HepG2 (cell line): ENCODE results near the gene VAV2. TPM values are rescaled to one million over a fixed set of nuclear protein-coding genes. Genes with fewer than 3 reads are reported as not detected.

Source experiments
- ADNP ChIP-seq: sonication (generic); formaldehyde crosslinking; IDR thresholded peaks from 2 replicates; pipeline ENCODE4 v1.4.0; 2020; ENCODE audit warnings: missing genetic modification reagents
- AHR ChIP-seq: IDR thresholded peaks from 2 replicates; pipeline ENCODE4 v1.6.1; 2018; ENCODE audit warnings: missing genetic modification reagents, missing compliant biosample characterization
- CHCHD3 ChIP-seq: sonication (generic); formaldehyde crosslinking; IDR thresholded peaks from 2 replicates; pipeline ENCODE4 v1.8.0; 2022; ENCODE audit warnings: mild to moderate bottlenecking, missing genetic modification reagents, moderate library complexity
- MEIS1 ChIP-seq: sonication (generic); formaldehyde crosslinking; IDR thresholded peaks from 2 replicates; pipeline ENCODE4 v1.9.0; 2021; ENCODE audit warnings: mild to moderate bottlenecking, missing genetic modification reagents, moderate library complexity, borderline replicate concordance
- MIER3 ChIP-seq: IDR thresholded peaks from 2 replicates; pipeline ENCODE4 v1.6.1; 2016; ENCODE audit warnings: missing compliant biosample characterization, borderline replicate concordance
- NR2C2 ChIP-seq: sonication (generic); formaldehyde crosslinking; IDR thresholded peaks from 2 replicates; pipeline ENCODE4 v1.4.0; 2020; ENCODE audit warnings: missing genetic modification reagents, mild to moderate bottlenecking, moderate library complexity, borderline replicate concordance
- PHF8 ChIP-seq: sonication (generic); formaldehyde crosslinking; IDR thresholded peaks from 2 replicates; pipeline ENCODE4 v1.5.0; 2020; ENCODE audit warnings: missing genetic modification reagents
- RAD51 ChIP-seq: fragments of 450-650 bp; IDR thresholded peaks from 2 replicates; pipeline ENCODE4 v1.6.1; 2016; ENCODE audit warnings: borderline replicate concordance
- SAFB2 ChIP-seq: sonication (generic); formaldehyde crosslinking; IDR thresholded peaks from 2 replicates; pipeline ENCODE4 v1.5.1; 2020; ENCODE audit warnings: missing genetic modification reagents, low read depth, mild to moderate bottlenecking, borderline replicate concordance
- ZFP36L2 ChIP-seq: sonication (generic); formaldehyde crosslinking; IDR thresholded peaks from 2 replicates; pipeline ENCODE4 v1.4.0; 2020; ENCODE audit warnings: missing genetic modification reagents
- ZNF24 ChIP-seq: fragments of 450-650 bp; IDR thresholded peaks from 2 replicates; pipeline ENCODE4 v1.6.1; 2017; ENCODE audit warnings: antibody characterized with exemption, mild to moderate bottlenecking
- ZNF589 ChIP-seq: sonication (generic); formaldehyde crosslinking; conservative IDR thresholded peaks from 2 replicates; pipeline ENCODE4 v1.8.0; 2022; ENCODE audit warnings: mild to moderate bottlenecking, moderate library complexity, missing genetic modification reagents
- ZNF670 ChIP-seq: sonication (generic); formaldehyde crosslinking; IDR thresholded peaks from 2 replicates; pipeline ENCODE4 v1.8.0; 2022; ENCODE audit warnings: mild to moderate bottlenecking, missing genetic modification reagents, borderline replicate concordance
- polyA plus RNA-seq, 8 experiments: library from polyadenylated mRNA; depleted of rRNA in 3 of 8; stranded (reverse) in 7 of 8; unstranded in 1 of 8; fragments of >200 nt; fragmentation: Illumina TruSeq in 4 of 8; extraction: Trizol in 4 of 8; gene quantifications; 2 replicates each; pipeline versions ENCODE4 v1.2.1 to v1.2.3, GENCODE V29; 2011 to 2016; ENCODE audit warnings: low read depth in 4 of 8, missing spikeins in 1 of 8, mixed read lengths in 1 of 8; ENCODE audit not compliant: insufficient read depth in 1 of 8
- total RNA-seq, 5 experiments: library from RNA; depleted of rRNA; stranded (reverse); fragments of >200 nt; fragmentation: Illumina TruSeq; extraction: Trizol; gene quantifications; 2 replicates each; pipeline ENCODE4 v1.2.3, GENCODE V29; 2016; ENCODE audit warnings: low read depth in 1 of 5
- TF ChIP-seq, protein P1 (sequence below): sonication (generic); formaldehyde crosslinking; IDR thresholded peaks from 2 replicates; pipeline ENCODE4 v1.4.0; 2020; ENCODE audit warnings: missing genetic modification reagents, borderline replicate concordance
- TF ChIP-seq, protein P2 (sequence below): sonication (generic); formaldehyde crosslinking; IDR thresholded peaks from 2 replicates; pipeline ENCODE4 v1.4.0; 2020; ENCODE audit warnings: missing genetic modification reagents, borderline replicate concordance
- TF ChIP-seq, protein P3 (sequence below): sonication (generic); formaldehyde crosslinking; IDR thresholded peaks from 2 replicates; pipeline ENCODE4 v1.8.0; 2023; ENCODE audit warnings: mild to moderate bottlenecking, missing genetic modification reagents
- TF ChIP-seq, protein P4 (sequence below): sonication (generic); formaldehyde crosslinking; IDR thresholded peaks from 2 replicates; pipeline ENCODE4 v1.4.0; 2020; ENCODE audit warnings: missing genetic modification reagents, borderline replicate concordance
- TF ChIP-seq, protein P5 (sequence below): IDR thresholded peaks from 2 replicates; pipeline ENCODE4 v1.6.1; 2016; ENCODE audit warnings: mild to moderate bottlenecking, missing biosample characterization, missing genetic modification reagents

Gene VAV2
- total and polyA plus RNA-seq, 2 of the 13 experiments (the other 11 are each of a cell fraction or from before 2014, with no cell fraction given), result 22.5 to 22.9 TPM

DNA sequence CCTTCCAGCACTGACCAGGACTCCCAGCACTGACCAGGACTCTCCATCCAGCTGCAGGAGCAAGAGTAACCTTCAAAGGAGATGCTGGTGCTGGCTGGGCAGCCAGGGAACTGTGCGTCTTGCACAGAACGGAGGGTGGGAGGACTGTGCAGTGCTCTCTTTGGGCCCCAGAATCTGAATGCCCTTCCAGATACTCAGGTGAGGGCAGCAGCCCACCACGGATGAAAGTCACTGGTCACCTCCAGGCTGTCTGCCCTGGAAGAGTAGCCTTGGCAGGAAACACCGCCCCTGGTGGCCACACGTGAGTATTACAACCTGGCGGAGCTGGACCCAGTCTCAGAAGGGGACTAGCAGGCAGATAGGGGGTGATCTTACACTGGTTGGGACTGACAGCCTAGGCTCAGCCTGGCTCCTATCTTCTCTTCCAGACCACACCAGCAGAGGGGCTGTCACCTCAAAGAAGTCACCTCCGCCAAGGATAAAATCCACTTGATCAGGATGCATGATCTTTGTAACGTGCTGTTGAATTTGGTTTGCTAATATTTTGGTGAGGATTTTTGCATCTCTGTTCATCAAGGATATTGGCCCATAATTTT lies 249.2 kb downstream of the VAV2 start (continued):
- TF ChIP-seq, protein P1, sequence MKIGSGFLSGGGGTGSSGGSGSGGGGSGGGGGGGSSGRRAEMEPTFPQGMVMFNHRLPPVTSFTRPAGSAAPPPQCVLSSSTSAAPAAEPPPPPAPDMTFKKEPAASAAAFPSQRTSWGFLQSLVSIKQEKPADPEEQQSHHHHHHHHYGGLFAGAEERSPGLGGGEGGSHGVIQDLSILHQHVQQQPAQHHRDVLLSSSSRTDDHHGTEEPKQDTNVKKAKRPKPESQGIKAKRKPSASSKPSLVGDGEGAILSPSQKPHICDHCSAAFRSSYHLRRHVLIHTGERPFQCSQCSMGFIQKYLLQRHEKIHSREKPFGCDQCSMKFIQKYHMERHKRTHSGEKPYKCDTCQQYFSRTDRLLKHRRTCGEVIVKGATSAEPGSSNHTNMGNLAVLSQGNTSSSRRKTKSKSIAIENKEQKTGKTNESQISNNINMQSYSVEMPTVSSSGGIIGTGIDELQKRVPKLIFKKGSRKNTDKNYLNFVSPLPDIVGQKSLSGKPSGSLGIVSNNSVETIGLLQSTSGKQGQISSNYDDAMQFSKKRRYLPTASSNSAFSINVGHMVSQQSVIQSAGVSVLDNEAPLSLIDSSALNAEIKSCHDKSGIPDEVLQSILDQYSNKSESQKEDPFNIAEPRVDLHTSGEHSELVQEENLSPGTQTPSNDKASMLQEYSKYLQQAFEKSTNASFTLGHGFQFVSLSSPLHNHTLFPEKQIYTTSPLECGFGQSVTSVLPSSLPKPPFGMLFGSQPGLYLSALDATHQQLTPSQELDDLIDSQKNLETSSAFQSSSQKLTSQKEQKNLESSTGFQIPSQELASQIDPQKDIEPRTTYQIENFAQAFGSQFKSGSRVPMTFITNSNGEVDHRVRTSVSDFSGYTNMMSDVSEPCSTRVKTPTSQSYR, result no peak
- TF ChIP-seq, protein P2, sequence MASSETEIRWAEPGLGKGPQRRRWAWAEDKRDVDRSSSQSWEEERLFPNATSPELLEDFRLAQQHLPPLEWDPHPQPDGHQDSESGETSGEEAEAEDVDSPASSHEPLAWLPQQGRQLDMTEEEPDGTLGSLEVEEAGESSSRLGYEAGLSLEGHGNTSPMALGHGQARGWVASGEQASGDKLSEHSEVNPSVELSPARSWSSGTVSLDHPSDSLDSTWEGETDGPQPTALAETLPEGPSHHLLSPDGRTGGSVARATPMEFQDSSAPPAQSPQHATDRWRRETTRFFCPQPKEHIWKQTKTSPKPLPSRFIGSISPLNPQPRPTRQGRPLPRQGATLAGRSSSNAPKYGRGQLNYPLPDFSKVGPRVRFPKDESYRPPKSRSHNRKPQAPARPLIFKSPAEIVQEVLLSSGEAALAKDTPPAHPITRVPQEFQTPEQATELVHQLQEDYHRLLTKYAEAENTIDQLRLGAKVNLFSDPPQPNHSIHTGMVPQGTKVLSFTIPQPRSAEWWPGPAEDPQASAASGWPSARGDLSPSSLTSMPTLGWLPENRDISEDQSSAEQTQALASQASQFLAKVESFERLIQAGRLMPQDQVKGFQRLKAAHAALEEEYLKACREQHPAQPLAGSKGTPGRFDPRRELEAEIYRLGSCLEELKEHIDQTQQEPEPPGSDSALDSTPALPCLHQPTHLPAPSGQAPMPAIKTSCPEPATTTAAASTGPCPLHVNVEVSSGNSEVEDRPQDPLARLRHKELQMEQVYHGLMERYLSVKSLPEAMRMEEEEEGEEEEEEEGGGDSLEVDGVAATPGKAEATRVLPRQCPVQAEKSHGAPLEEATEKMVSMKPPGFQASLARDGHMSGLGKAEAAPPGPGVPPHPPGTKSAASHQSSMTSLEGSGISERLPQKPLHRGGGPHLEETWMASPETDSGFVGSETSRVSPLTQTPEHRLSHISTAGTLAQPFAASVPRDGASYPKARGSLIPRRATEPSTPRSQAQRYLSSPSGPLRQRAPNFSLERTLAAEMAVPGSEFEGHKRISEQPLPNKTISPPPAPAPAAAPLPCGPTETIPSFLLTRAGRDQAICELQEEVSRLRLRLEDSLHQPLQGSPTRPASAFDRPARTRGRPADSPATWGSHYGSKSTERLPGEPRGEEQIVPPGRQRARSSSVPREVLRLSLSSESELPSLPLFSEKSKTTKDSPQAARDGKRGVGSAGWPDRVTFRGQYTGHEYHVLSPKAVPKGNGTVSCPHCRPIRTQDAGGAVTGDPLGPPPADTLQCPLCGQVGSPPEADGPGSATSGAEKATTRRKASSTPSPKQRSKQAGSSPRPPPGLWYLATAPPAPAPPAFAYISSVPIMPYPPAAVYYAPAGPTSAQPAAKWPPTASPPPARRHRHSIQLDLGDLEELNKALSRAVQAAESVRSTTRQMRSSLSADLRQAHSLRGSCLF (CRISPR knock-in tag), result no peak
- TF ChIP-seq, protein P3, sequence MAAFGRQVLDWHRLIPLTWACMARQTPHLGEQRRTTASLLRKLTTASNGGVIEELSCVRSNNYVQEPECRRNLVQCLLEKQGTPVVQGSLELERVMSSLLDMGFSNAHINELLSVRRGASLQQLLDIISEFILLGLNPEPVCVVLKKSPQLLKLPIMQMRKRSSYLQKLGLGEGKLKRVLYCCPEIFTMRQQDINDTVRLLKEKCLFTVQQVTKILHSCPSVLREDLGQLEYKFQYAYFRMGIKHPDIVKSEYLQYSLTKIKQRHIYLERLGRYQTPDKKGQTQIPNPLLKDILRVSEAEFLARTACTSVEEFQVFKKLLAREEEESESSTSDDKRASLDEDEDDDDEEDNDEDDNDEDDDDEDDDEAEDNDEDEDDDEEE (CRISPR knock-in tag), result no peak
- 0 out of 2 replicates have a peak, but pooled peaks have one; percentile 45 for TF ChIP-seq MIER3
- peak; percentile 23; the same call in 1 of the 2 replicates for TF ChIP-seq PHF8
- TF ChIP-seq, protein P4, sequence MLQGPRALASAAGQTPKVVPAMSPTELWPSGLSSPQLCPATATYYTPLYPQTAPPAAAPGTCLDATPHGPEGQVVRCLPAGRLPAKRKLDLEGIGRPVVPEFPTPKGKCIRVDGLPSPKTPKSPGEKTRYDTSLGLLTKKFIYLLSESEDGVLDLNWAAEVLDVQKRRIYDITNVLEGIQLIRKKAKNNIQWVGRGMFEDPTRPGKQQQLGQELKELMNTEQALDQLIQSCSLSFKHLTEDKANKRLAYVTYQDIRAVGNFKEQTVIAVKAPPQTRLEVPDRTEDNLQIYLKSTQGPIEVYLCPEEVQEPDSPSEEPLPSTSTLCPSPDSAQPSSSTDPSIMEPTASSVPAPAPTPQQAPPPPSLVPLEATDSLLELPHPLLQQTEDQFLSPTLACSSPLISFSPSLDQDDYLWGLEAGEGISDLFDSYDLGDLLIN (CRISPR knock-in tag), result no peak
- no peak for TF ChIP-seq ZNF670
- no peak for TF ChIP-seq ZNF589 (CRISPR knock-in tag)
- TF ChIP-seq NR2C2, result peak; percentile 47; the same call in 1 of the 2 replicates
- TF ChIP-seq AHR (CRISPR knock-in tag), result 0 out of 2 replicates have a peak, but pooled peaks have one; percentile 55
- no peak; the same call in 1 of the 2 replicates for TF ChIP-seq ZFP36L2 (CRISPR knock-in tag)
- TF ChIP-seq ZNF24, result 0 out of 2 replicates have a peak, but pooled peaks have one; percentile 28
- TF ChIP-seq MEIS1 (CRISPR knock-in tag), result peak; percentile 46; the same call in 1 of the 2 replicates
- TF ChIP-seq SAFB2, result no peak
- TF ChIP-seq ADNP, result 0 out of 2 replicates have a peak, but pooled peaks have one; percentile 38
- TF ChIP-seq, protein P5, sequence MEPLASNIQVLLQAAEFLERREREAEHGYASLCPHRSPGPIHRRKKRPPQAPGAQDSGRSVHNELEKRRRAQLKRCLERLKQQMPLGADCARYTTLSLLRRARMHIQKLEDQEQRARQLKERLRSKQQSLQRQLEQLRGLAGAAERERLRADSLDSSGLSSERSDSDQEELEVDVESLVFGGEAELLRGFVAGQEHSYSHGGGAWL (CRISPR knock-in tag), result no peak
- no peak for TF ChIP-seq RAD51
- TF ChIP-seq CHCHD3 (CRISPR knock-in tag), result no peak
